Activated B cell treated with CpG ODN at 0.5 μM for 24 hours (primary cell): ENCODE results near the gene HDLBP. TPM values are rescaled to one million over a fixed set of nuclear protein-coding genes. Genes with fewer than 3 reads are reported as not detected.

ENCODE experiments used
- ATAC-seq: fragments of 200-7000 bp; cut with Tn5 transposase; one replicate; pipeline ENCODE4 v1.10.0; 2021; ENCODE audit warnings: low read depth, mild to moderate bottlenecking, moderate library complexity
- CTCF ChIA-PET: fragments of 350-600 bp; sonication (Branson Sonifier 250); formaldehyde crosslinking; loops from one replicate; lab custom pipeline; 2021; ENCODE audit warnings: antibody characterized with exemption; lab: Charles Lee
- POLR2A ChIA-PET: fragments of 350-600 bp; sonication (Branson Sonifier 250); formaldehyde crosslinking; loops from one replicate; lab custom pipeline; 2021; ENCODE audit warnings: antibody characterized with exemption; lab: Charles Lee
- DNase-seq: peaks from one replicate; pipeline ENCODE4 v3.0.0; 2022
- H3K27ac Mint-ChIP-seq: one replicate; pipeline ENCODE4 v1.8.0; 2020; ENCODE audit warnings: mixed read lengths
- H3K27me3 Mint-ChIP-seq: one replicate; pipeline ENCODE4 v1.8.0; 2021; ENCODE audit warnings: mixed read lengths
- H3K36me3 Mint-ChIP-seq: one replicate; pipeline ENCODE4 v1.8.0; 2021; ENCODE audit warnings: low read depth, mixed read lengths
- H3K4me1 Mint-ChIP-seq: one replicate; pipeline ENCODE4 v1.8.0; 2021; ENCODE audit warnings: mixed read lengths
- H3K4me3 Mint-ChIP-seq: one replicate; pipeline ENCODE4 v1.8.0; 2020; ENCODE audit warnings: mild to moderate bottlenecking, mixed read lengths
- H3K9me3 Mint-ChIP-seq: one replicate; pipeline ENCODE4 v1.8.0; 2020; ENCODE audit warnings: mixed read lengths
- CTCF ChIP-seq: fragments of 200-600 bp; IDR thresholded peaks from one replicate; pipeline ENCODE4 v1.8.0; 2022; ENCODE audit warnings: antibody characterized with exemption, mild to moderate bottlenecking
- intact Hi-C: fragments of 100-400 bp; cut with micrococcal nuclease; formaldehyde crosslinking; loops from one replicate; pipeline ENCODE4 v1.15.1; 2024
- total RNA-seq: library from RNA; stranded (reverse); gene quantifications from 2 replicates; pipeline ENCODE4 v1.2.3, GENCODE V29; 2022

Gene HDLBP
- total RNA-seq, 1 donor from 2014 or later: 168 TPM

- intact Hi-C loops: no loop called here
- no peak for TF ChIP-seq CTCF
- Mint-ChIP-seq H3K4me1 (peaks cover 3% of the 10 kb centered on the region), H3K27ac (no peak overlapping the region), H3K27me3 (no peaks in the 10 kb centered on the region), H3K36me3 (no peaks in the 10 kb centered on the region), H3K9me3 (no peaks in the 10 kb centered on the region), H3K4me3 (no peak overlapping the region)
- ChIA-PET CTCF (no interaction called here), POLR2A (no interaction called here)
- DNase-seq: no peak
- ATAC-seq: no peak
Observed at GRCh38 chr2:241193271-241193670, 122.2 kb downstream of the HDLBP start.

GRCh38 chr2:241191081-241191480 lies 124.4 kb downstream of the HDLBP start:
- no peak for TF ChIP-seq CTCF
- CTCF ChIA-PET: no interaction called here
- no peaks in the 10 kb centered on the region for H3K27me3 Mint-ChIP-seq

GRCh38 chr2:241190291-241190981 lies 125.0 kb downstream of the HDLBP start:
- ChIA-PET CTCF (no interaction called here), POLR2A (no interaction called here)
- peaks cover 9% of the 10 kb centered on the region for H3K4me1 Mint-ChIP-seq
- intact Hi-C loops: no loop called here
- no peak overlapping the region for H3K4me3 Mint-ChIP-seq
- no peaks in the 10 kb centered on the region for H3K27me3 Mint-ChIP-seq
- no peak overlapping the region for H3K27ac Mint-ChIP-seq
- no peak for TF ChIP-seq CTCF
- H3K9me3 Mint-ChIP-seq: no peaks in the 10 kb centered on the region
- ATAC-seq (no peak), DNase-seq (no peak)
- no peaks in the 10 kb centered on the region for H3K36me3 Mint-ChIP-seq

More at GRCh38 chr2:241191081-241191480, 124.4 kb downstream of the HDLBP start:
- Mint-ChIP-seq H3K9me3 (no peaks in the 10 kb centered on the region), H3K4me3 (no peak overlapping the region), H3K27ac (no peak overlapping the region), H3K4me1 (peaks cover 9% of the 10 kb centered on the region), H3K36me3 (no peaks in the 10 kb centered on the region)
- no peak for ATAC-seq
- DNase-seq: no peak
- POLR2A ChIA-PET: no interaction called here
- intact Hi-C loops: no loop called here

- ChIA-PET CTCF (no interaction called here), POLR2A (no interaction called here)
- Mint-ChIP-seq H3K27ac (no peak overlapping the region), H3K27me3 (no peaks in the 10 kb centered on the region), H3K9me3 (no peaks in the 10 kb centered on the region), H3K4me1 (peaks cover 9% of the 10 kb centered on the region), H3K4me3 (no peak overlapping the region), H3K36me3 (peaks cover 1% of the 10 kb centered on the region)
- intact Hi-C loops: no loop called here
- no peak for ATAC-seq
- DNase-seq: no peak
- no peak for TF ChIP-seq CTCF
Observed at GRCh38 chr2:241189856-241190201, 125.6 kb downstream of the HDLBP start.

- no peak for TF ChIP-seq CTCF
- no peak overlapping the region for H3K27ac Mint-ChIP-seq
- CTCF ChIA-PET: interaction anchor here (0.6 kb wide), 1 partner anchor 392 kb away, joined by 3 read pairs; no protein-coding TSS in a partner anchor
- POLR2A ChIA-PET: no interaction called here
- ATAC-seq (no peak), DNase-seq (no peak)
- H3K9me3 Mint-ChIP-seq: no peaks in the 10 kb centered on the region
- H3K27me3 Mint-ChIP-seq: no peaks in the 10 kb centered on the region
- H3K36me3 Mint-ChIP-seq: peaks cover 1% of the 10 kb centered on the region
- H3K4me3 Mint-ChIP-seq: no peak overlapping the region
- intact Hi-C loops: no loop called here
- peaks cover 9% of the 10 kb centered on the region for H3K4me1 Mint-ChIP-seq
Observed at GRCh38 chr2:241189093-241189855, 126.2 kb downstream of the HDLBP start.
